ENCODE measurements around the gene NRG3. TPM values are rescaled to one million over a fixed set of nuclear protein-coding genes. Genes with fewer than 3 reads are reported as not detected.

NRG3 gene
- total RNA-seq, 1 experiment from 2014 or later: not detected

GRCh38 chr10:81967716-81968115, 92.7 kb downstream of the NRG3 start:
- Histone ChIP-seq H3K79me2 (ENCODE audit: insufficient read depth, low read length) (no peaks in the 10 kb centered on the region), H3K4me3 (replicated peaks in 1 of 2; ENCODE audit: low read depth in 1 of 2, low read length in 2 of 2) (no peak overlapping the region), H3K4me2 (ENCODE audit: low read length) (no peak overlapping the region), H3K27ac (ENCODE audit: low read depth, low read length) (no peak overlapping the region), H3K36me3 (ENCODE audit: control insufficient read depth in 1 of 2, insufficient read depth in 2 of 2, low read length in 2 of 2) (no peaks in the 10 kb centered on the region), H2AFZ (ENCODE audit: low read depth, low read length, poor library complexity, severe bottlenecking) (no peak overlapping the region), H4K20me1 (ENCODE audit: insufficient read depth) (no peaks in the 10 kb centered on the region), H3K9me2 (ENCODE audit: insufficient read depth) (no peaks in the 10 kb centered on the region), H3K9ac (ENCODE audit: low read length) (no peak overlapping the region), H3K4me1 (ENCODE audit: control insufficient read depth in 1 of 2, insufficient read depth in 2 of 2, low read length in 2 of 2) (no peaks in the 10 kb centered on the region), H3K27me3 (ENCODE audit: insufficient read depth, low read length) (no peaks in the 10 kb centered on the region), H3K9me3 (ENCODE audit: control insufficient read depth in 1 of 2, insufficient read depth in 1 of 2, low read depth in 1 of 2, low read length in 2 of 2) (peaks cover 4 to 8% of the 10 kb centered on the region in 2 experiments; a peak in 1 of 4 replicates)
- ChIA-PET CTCF (no interaction called here), RAD21 (ENCODE audit: low non-redundant PET in 1 of 2, low total read pairs in 2 of 2, uncharacterized antibody in 2 of 2, unreplicated experiment in 2 of 2) (no interaction called here), POLR2A (no interaction called here)
- DNase-seq (ENCODE audit: low read depth, low spot score): no peak
- ATAC-seq: no peak
- no peak for TF ChIP-seq CTCF (IDR thresholded peaks at IDR 0.05 in 2 of 3, conservative IDR thresholded peaks at IDR 0.05 in 1 of 3; ENCODE audit: borderline replicate concordance in 1 of 3, insufficient read depth in 1 of 3, low read depth in 2 of 3, low read length in 2 of 3)
- TF ChIP-seq SRF (IDR thresholded peaks at IDR 0.05; ENCODE audit: low read depth): no peak
- no peak for TF ChIP-seq JUND (IDR thresholded peaks at IDR 0.05)
- no peak for TF ChIP-seq ATF3 (IDR thresholded peaks at IDR 0.05)
- BruUV-seq (replicated peaks): no TSS peak
- intact Hi-C loops (cut with micrococcal nuclease): no loop called here

GRCh38 chr10:81969136-81969535, 94.1 kb downstream of the NRG3 start:
- H4K20me1 ChIP-seq (ENCODE audit: insufficient read depth): no peaks in the 10 kb centered on the region
- no peak for ATAC-seq
- no peaks in the 10 kb centered on the region for H3K4me1 ChIP-seq (ENCODE audit: control insufficient read depth in 1 of 2, insufficient read depth in 2 of 2, low read length in 2 of 2)
- H3K27ac ChIP-seq (ENCODE audit: low read depth, low read length): no peak overlapping the region
- POLR2A ChIA-PET: no interaction called here
- H3K4me3 ChIP-seq (replicated peaks in 1 of 2; ENCODE audit: low read depth in 1 of 2, low read length in 2 of 2): no peak overlapping the region
- no peak overlapping the region for H3K4me2 ChIP-seq (ENCODE audit: low read length)
- intact Hi-C loops (cut with micrococcal nuclease): no loop called here
- H3K9ac ChIP-seq (ENCODE audit: low read length): no peak overlapping the region
- no peak for DNase-seq (ENCODE audit: low read depth, low spot score)
- H2AFZ ChIP-seq (ENCODE audit: low read depth, low read length, poor library complexity, severe bottlenecking): no peak overlapping the region
- H3K27me3 ChIP-seq (ENCODE audit: insufficient read depth, low read length): no peaks in the 10 kb centered on the region
- no TSS peak for BruUV-seq (replicated peaks)
- peaks cover 4 to 8% of the 10 kb centered on the region in 2 experiments; a peak in 1 of 4 replicates for H3K9me3 ChIP-seq (ENCODE audit: control insufficient read depth in 1 of 2, insufficient read depth in 1 of 2, low read depth in 1 of 2, low read length in 2 of 2)
- no peaks in the 10 kb centered on the region for H3K36me3 ChIP-seq (ENCODE audit: control insufficient read depth in 1 of 2, insufficient read depth in 2 of 2, low read length in 2 of 2)
- no peaks in the 10 kb centered on the region for H3K9me2 ChIP-seq (ENCODE audit: insufficient read depth)
- RAD21 ChIA-PET (ENCODE audit: low non-redundant PET in 1 of 2, low total read pairs in 2 of 2, uncharacterized antibody in 2 of 2, unreplicated experiment in 2 of 2): no interaction called here
- H3K79me2 ChIP-seq (ENCODE audit: insufficient read depth, low read length): no peaks in the 10 kb centered on the region
- CTCF ChIA-PET: no interaction called here
- TF ChIP-seq SP1 (IDR thresholded peaks at IDR 0.05; ENCODE audit: low read depth): no peak
- TF ChIP-seq EGR1 (IDR thresholded peaks at IDR 0.05; ENCODE audit: low read depth): no peak
- TF ChIP-seq CTCF (IDR thresholded peaks at IDR 0.05 in 2 of 3, conservative IDR thresholded peaks at IDR 0.05 in 1 of 3; ENCODE audit: borderline replicate concordance in 1 of 3, insufficient read depth in 1 of 3, low read depth in 2 of 3, low read length in 2 of 3): no peak
- TF ChIP-seq YY1 (IDR thresholded peaks at IDR 0.05; ENCODE audit: extremely low read depth, insufficient replicate concordance, low read depth, low read length): no peak
- TF ChIP-seq RAD21 (IDR thresholded peaks at IDR 0.05; ENCODE audit: low read depth): no peak
- TF ChIP-seq POLR2A (IDR thresholded peaks at IDR 0.05; ENCODE audit: borderline replicate concordance, extremely low read depth, insufficient read depth, insufficient read length): no peak
- TF ChIP-seq, protein P1, sequence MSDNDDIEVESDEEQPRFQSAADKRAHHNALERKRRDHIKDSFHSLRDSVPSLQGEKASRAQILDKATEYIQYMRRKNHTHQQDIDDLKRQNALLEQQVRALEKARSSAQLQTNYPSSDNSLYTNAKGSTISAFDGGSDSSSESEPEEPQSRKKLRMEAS (IDR thresholded peaks at IDR 0.05): no peak
- TF ChIP-seq ZFX (IDR thresholded peaks at IDR 0.05): no peak
- no peak for TF ChIP-seq CEBPB (IDR thresholded peaks at IDR 0.05; ENCODE audit: low read depth)
- no peak for TF ChIP-seq ATF3 (IDR thresholded peaks at IDR 0.05)
- no peak for TF ChIP-seq ZBTB33 (IDR thresholded peaks at IDR 0.05; ENCODE audit: extremely low read depth, insufficient replicate concordance, low read length)
- no peak for TF ChIP-seq JUND (IDR thresholded peaks at IDR 0.05)
- no peak for TF ChIP-seq EZH2 (IDR thresholded peaks at IDR 0.05)
